Sigmoid colon (tissue), 7 donors: ENCODE data around the gene RPS19. TPM values are rescaled to one million over a fixed set of nuclear protein-coding genes. Genes with fewer than 3 reads are reported as not detected.

ENCODE experiments used
- DNase-seq: peaks from one replicate; pipeline ENCODE4 v3.0.0-alpha.2; 2019
- H3K27ac ChIP-seq, 4 donors: fragments of 200-600 bp; sonication (generic); one replicate each; pipeline ENCODE4 v1.5.1; 2016 to 2019; ENCODE audit warnings: mild to moderate bottlenecking in 1 of 4
- H3K27me3 ChIP-seq, 3 donors: fragments of 200-600 bp; sonication (generic); one replicate each; pipeline ENCODE4 v1.5.1; 2019; ENCODE audit warnings: mild to moderate bottlenecking in 1 of 3
- H3K36me3 ChIP-seq, 4 donors: fragments of 200-600 bp; sonication (generic); one replicate each; pipeline ENCODE4 v1.5.1; 2016 to 2019
- H3K4me1 ChIP-seq, 4 donors: fragments of 200-600 bp; sonication (generic); one replicate each; pipeline ENCODE4 v1.5.1; 2017 to 2019
- H3K4me3 ChIP-seq, 4 donors: fragments of 200-600 bp; sonication (generic); one replicate each; pipeline ENCODE4 v1.5.1; 2017 to 2019; ENCODE audit warnings: mild to moderate bottlenecking in 2 of 4, moderate library complexity in 1 of 4
- H3K9me3 ChIP-seq, 4 donors: fragments of 200-600 bp in 3 of 4; sonication (generic) in 3 of 4; one replicate each; pipeline versions ENCODE4 v1.5.1 to v1.6.1; 2013 to 2019
- CTCF ChIP-seq, 4 experiments: fragments of 450-650 bp in 3 of 4; fragments of 200-600 bp in 1 of 4; IDR thresholded peaks; one replicate each; pipeline ENCODE4 v1.5.1; 2016 to 2019; ENCODE audit warnings: antibody characterized with exemption in 4 of 4, mild to moderate bottlenecking in 3 of 4, moderate library complexity in 2 of 4
- EP300 ChIP-seq, 4 donors: sonication (generic); formaldehyde crosslinking; IDR thresholded peaks; one replicate each; pipeline ENCODE4 v1.6.1; 2017; ENCODE audit warnings: antibody characterized with exemption in 4 of 4
- POLR2A ChIP-seq, 2 donors: fragments of 450-650 bp; IDR thresholded peaks; one replicate each; pipeline ENCODE4 v1.6.1; 2016; ENCODE audit warnings: antibody characterized with exemption in 2 of 2, mild to moderate bottlenecking in 2 of 2, moderate library complexity in 2 of 2
- POLR2AphosphoS5 ChIP-seq, 4 donors: sonication (generic); formaldehyde crosslinking; IDR thresholded peaks; one replicate each; pipeline ENCODE4 v1.6.1; 2017; ENCODE audit warnings: antibody characterized with exemption in 4 of 4
- WGBS, 2 donors: extraction: QIAGEN DNeasy Blood & Tissue Kit; methylation state at CpG; one replicate each; pipeline ENCODE4 v1.1.7; 2013; 5-methylcytosine and 5-hydroxymethylcytosine counted together
- intact Hi-C: fragments of 100-400 bp; cut with DNase I; formaldehyde crosslinking; loops from one replicate; pipeline ENCODE4 v1.15.1; 2023
- polyA plus RNA-seq, 3 donors: library from polyadenylated mRNA; stranded (reverse); fragments of 200-250 nt; gene quantifications; one replicate each; pipeline ENCODE4 v1.2.3, GENCODE V29; 2013
- total RNA-seq, 4 donors: library from RNA; depleted of rRNA; stranded (reverse); fragments of >200 nt; gene quantifications; one replicate each; pipeline ENCODE4 v1.1.0, GENCODE V29; 2016
- donor health status: healthy with polysubstance abuse.
- donor health status: Bipolar disorder and iron deficiency.
- donor health status: healthy.

RPS19 gene
- total and polyA plus RNA-seq, 7 donors, result 738 to 3,435 (median 1,695) TPM

- 90 to 97% methylated on average over 1 of the region's 1 CpG for WGBS, 2 donors
- no peak for DNase-seq
- Histone ChIP-seq H3K4me3 (no peak overlapping the region), H3K4me1 (no peaks in the 10 kb centered on the region), H3K27me3 (no peaks in the 10 kb centered on the region), H3K9me3 (no peaks in the 10 kb centered on the region), H3K27ac (no peak overlapping the region), H3K36me3 (peaks cover 25 to 86% (median 57%) of the 10 kb centered on the region in 4 donors)
- TF ChIP-seq EP300 (IDR thresholded peaks at IDR 0.05), result no peak
- TF ChIP-seq POLR2AphosphoS5 (IDR thresholded peaks at IDR 0.05), result no peak
- TF ChIP-seq POLR2A (IDR thresholded peaks at IDR 0.05), result no peak
- TF ChIP-seq CTCF (IDR thresholded peaks at IDR 0.05), result no peak
- intact Hi-C loops, result no loop called here
These were observed 36.5 kb downstream of the RPS19 start for GRCh38 chr19:41896581-41896942.

- no peak for DNase-seq
- peaks cover 31 to 86% (median 59%) of the 10 kb centered on the region in 4 donors for H3K36me3 ChIP-seq
- H3K27me3 ChIP-seq, result no peaks in the 10 kb centered on the region
- no peaks in the 10 kb centered on the region for H3K4me1 ChIP-seq
- H3K27ac ChIP-seq, result no peak overlapping the region
- H3K4me3 ChIP-seq, result no peak overlapping the region
- no peaks in the 10 kb centered on the region for H3K9me3 ChIP-seq
- WGBS, 2 donors, result 94 to 98% methylated on average over 3 of the region's 3 CpGs
- intact Hi-C loops, result no loop called here
- TF ChIP-seq POLR2A (IDR thresholded peaks at IDR 0.05) (no peak), EP300 (IDR thresholded peaks at IDR 0.05) (no peak), POLR2AphosphoS5 (IDR thresholded peaks at IDR 0.05) (no peak), CTCF (IDR thresholded peaks at IDR 0.05) (no peak)
These were observed 37.1 kb downstream of the RPS19 start for GRCh38 chr19:41897181-41897580.

DNA sequence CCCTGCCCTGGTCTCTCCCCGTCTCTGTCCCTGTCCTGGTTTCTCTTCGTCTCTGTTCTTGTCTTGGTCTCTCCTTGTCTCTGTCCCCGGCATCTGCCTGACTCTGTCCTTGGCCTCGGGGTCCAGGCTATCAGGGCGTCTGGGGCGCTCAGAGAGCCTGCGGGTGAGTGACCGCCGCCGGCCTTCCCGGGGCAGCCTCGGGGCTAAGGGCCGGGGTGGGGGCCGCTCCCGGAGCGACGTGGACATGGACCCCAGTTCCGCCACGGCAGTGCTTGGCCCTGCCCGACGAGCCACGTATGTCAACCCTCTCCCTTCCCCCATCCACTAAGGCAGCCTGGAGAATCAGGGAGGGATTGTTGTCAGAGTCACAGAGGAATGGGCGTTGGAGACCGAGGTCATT is 37.8 kb downstream of the RPS19 start:
- intact Hi-C loops, result no loop called here
- Histone ChIP-seq H3K4me1 (no peaks in the 10 kb centered on the region), H3K9me3 (no peaks in the 10 kb centered on the region), H3K27me3 (no peaks in the 10 kb centered on the region), H3K4me3 (no peak overlapping the region), H3K36me3 (peaks cover 35 to 87% (median 58%) of the 10 kb centered on the region in 4 donors), H3K27ac (no peak overlapping the region)
- no peak for TF ChIP-seq CTCF (IDR thresholded peaks at IDR 0.05)
- no peak for TF ChIP-seq EP300 (IDR thresholded peaks at IDR 0.05)
- TF ChIP-seq POLR2AphosphoS5 (IDR thresholded peaks at IDR 0.05), result no peak
- no peak for TF ChIP-seq POLR2A (IDR thresholded peaks at IDR 0.05)
- 93% methylated on average over 24 of the region's 24 CpGs for WGBS, 2 donors
- no peak for DNase-seq

- Histone ChIP-seq H3K27me3 (no peaks in the 10 kb centered on the region), H3K27ac (no peak overlapping the region), H3K9me3 (no peaks in the 10 kb centered on the region), H3K4me1 (no peaks in the 10 kb centered on the region), H3K36me3 (peaks cover 38 to 91% (median 61%) of the 10 kb centered on the region in 4 donors), H3K4me3 (no peak overlapping the region)
- no peak for DNase-seq
- TF ChIP-seq POLR2A (IDR thresholded peaks at IDR 0.05) (no peak), EP300 (IDR thresholded peaks at IDR 0.05) (no peak), CTCF (IDR thresholded peaks at IDR 0.05) (no peak), POLR2AphosphoS5 (IDR thresholded peaks at IDR 0.05) (no peak)
- intact Hi-C loops, result no loop called here
- 95 to 96% methylated on average over 15 of the region's 15 CpGs for WGBS, 2 donors
These were observed 38.2 kb downstream of the RPS19 start for GRCh38 chr19:41898235-41898634.

- WGBS, 2 donors, result 93 to 94% methylated on average over 21 of the region's 21 CpGs
- Histone ChIP-seq H3K27me3 (no peaks in the 10 kb centered on the region), H3K4me3 (no peak overlapping the region), H3K4me1 (no peaks in the 10 kb centered on the region), H3K27ac (no peak overlapping the region), H3K9me3 (no peaks in the 10 kb centered on the region), H3K36me3 (peaks cover 30 to 99% (median 64%) of the 10 kb centered on the region in 4 donors)
- no peak for DNase-seq
- no peak for TF ChIP-seq EP300 (IDR thresholded peaks at IDR 0.05)
- no peak for TF ChIP-seq CTCF (IDR thresholded peaks at IDR 0.05)
- no peak for TF ChIP-seq POLR2A (IDR thresholded peaks at IDR 0.05)
- TF ChIP-seq POLR2AphosphoS5 (IDR thresholded peaks at IDR 0.05), result no peak
- intact Hi-C loops, result no loop called here
These were observed 41.8 kb downstream of the RPS19 start for GRCh38 chr19:41901707-41902360.
